Liver (tissue), 9 donors: ENCODE measurements around the gene ZNF865. TPM values are rescaled to one million over a fixed set of nuclear protein-coding genes. Genes with fewer than 3 reads are reported as not detected.

Experiments
- DNase-seq: peaks from one replicate; pipeline ENCODE4 v3.0.0-alpha.2; 2017; ENCODE audit warnings: low spot score
- H3K27ac ChIP-seq, 2 donors: one replicate each; pipeline ENCODE4 v1.7.0; 2013; ENCODE audit warnings: inconsistent platforms in 2 of 2, low read length in 2 of 2, control low read depth in 1 of 2, low read depth in 1 of 2, mild to moderate bottlenecking in 1 of 2
- H3K27me3 ChIP-seq, 4 donors: one replicate each; pipeline versions ENCODE4 v1.6.1 to v1.7.0; 2013; ENCODE audit warnings: low read length in 3 of 4, inconsistent platforms in 1 of 4, mild to moderate bottlenecking in 1 of 4, moderate library complexity in 1 of 4; ENCODE audit not compliant: control insufficient read depth in 4 of 4, insufficient read depth in 4 of 4
- H3K36me3 ChIP-seq, 4 donors: one replicate each; pipeline versions ENCODE4 v1.6.1 to v1.7.0; 2013; ENCODE audit warnings: low read length in 3 of 4, mild to moderate bottlenecking in 3 of 4, low read depth in 1 of 4, moderate library complexity in 1 of 4; ENCODE audit not compliant: control insufficient read depth in 4 of 4, insufficient read depth in 3 of 4
- H3K4me1 ChIP-seq, 4 donors: one replicate each; pipeline versions ENCODE4 v1.6.1 to v1.7.0; 2013; ENCODE audit warnings: low read length in 3 of 4, mild to moderate bottlenecking in 3 of 4, moderate library complexity in 1 of 4; ENCODE audit not compliant: control insufficient read depth in 4 of 4, insufficient read depth in 4 of 4
- H3K4me3 ChIP-seq, 3 donors: one replicate each; pipeline versions ENCODE4 v1.6.1 to v1.7.0; 2013; ENCODE audit warnings: low read length in 3 of 3, control low read depth in 1 of 3, low read depth in 1 of 3, mild to moderate bottlenecking in 1 of 3
- H3K9ac ChIP-seq, 2 donors: one replicate each; pipeline ENCODE4 v1.7.0; 2013; ENCODE audit warnings: low read length in 2 of 2, mild to moderate bottlenecking in 2 of 2, moderate library complexity in 2 of 2, control low read depth in 1 of 2, low read depth in 1 of 2
- H3K9me3 ChIP-seq, 4 donors: one replicate each; pipeline versions ENCODE4 v1.6.1 to v1.7.0; 2013; ENCODE audit warnings: low read length in 3 of 4; ENCODE audit not compliant: control insufficient read depth in 4 of 4
- FOXA1 ChIP-seq: IDR thresholded peaks from 2 replicates; pipeline ENCODE4 v1.6.1; 2016; ENCODE audit warnings: antibody characterized with exemption
- FOXA2 ChIP-seq: IDR thresholded peaks from 2 replicates; pipeline ENCODE4 v1.6.1; 2016; ENCODE audit warnings: antibody characterized with exemption
- GABPA ChIP-seq, 2 donors: IDR thresholded peaks in 1 of 2; conservative IDR thresholded peaks in 1 of 2; 2 replicates each; pipeline ENCODE4 v1.6.1; 2016; ENCODE audit warnings: antibody characterized with exemption in 2 of 2, mild to moderate bottlenecking in 1 of 2, moderate library complexity in 1 of 2
- JUND ChIP-seq, 2 donors: IDR thresholded peaks; 2 replicates each; pipeline ENCODE4 v1.6.1; 2016; ENCODE audit warnings: antibody characterized with exemption in 2 of 2
- NR2F2 ChIP-seq: IDR thresholded peaks from 2 replicates; pipeline ENCODE4 v1.6.1; 2016; ENCODE audit warnings: antibody characterized with exemption
- RAD21 ChIP-seq, 2 donors: IDR thresholded peaks; 2 replicates each; pipeline ENCODE4 v1.6.1; 2016; ENCODE audit warnings: antibody characterized with exemption in 2 of 2, mild to moderate bottlenecking in 2 of 2
- RXRA ChIP-seq, 2 donors: IDR thresholded peaks; 2 replicates each; pipeline ENCODE4 v1.6.1; 2017 to 2018; ENCODE audit warnings: antibody characterized with exemption in 2 of 2, mild to moderate bottlenecking in 1 of 2
- SP1 ChIP-seq: IDR thresholded peaks from 2 replicates; pipeline ENCODE4 v1.6.1; 2018; ENCODE audit warnings: antibody characterized with exemption, mild to moderate bottlenecking
- TAF1 ChIP-seq: conservative IDR thresholded peaks from 2 replicates; pipeline ENCODE4 v1.6.1; 2016; ENCODE audit warnings: antibody characterized with exemption, mild to moderate bottlenecking
- WGBS: extraction: QIAGEN DNeasy Blood & Tissue Kit; methylation state at CpG from one replicate; pipeline ENCODE4 v1.1.7; 2013; 5-methylcytosine and 5-hydroxymethylcytosine counted together
- polyA plus RNA-seq, 2 donors: library from polyadenylated mRNA; stranded (reverse) in 1 of 2; unstranded in 1 of 2; fragments of 200-250 nt in 1 of 2; fragments of >200 nt in 1 of 2; fragmentation: Nextera tagmentation in 1 of 2; extraction: Ambion mirVana in 1 of 2; gene quantifications; one replicate each; pipeline versions ENCODE4 v1.2.1 to v1.2.3, GENCODE V29; 2013 to 2015
- total RNA-seq, 2 donors: library from RNA; depleted of rRNA; stranded (reverse); fragments of >200 nt; gene quantifications; one replicate each; pipeline ENCODE4 v1.2.3, GENCODE V29; 2014
- TF ChIP-seq, protein P1 (sequence below): IDR thresholded peaks from 2 replicates; pipeline ENCODE4 v1.6.1; 2016; ENCODE audit warnings: antibody characterized with exemption
- TF ChIP-seq, protein P2 (sequence below): IDR thresholded peaks from 2 replicates; pipeline ENCODE4 v1.6.1; 2016; ENCODE audit warnings: antibody characterized with exemption
- TF ChIP-seq, protein P3 (sequence below): IDR thresholded peaks from 2 replicates; pipeline ENCODE4 v1.6.1; 2016; ENCODE audit warnings: antibody characterized with exemption, mild to moderate bottlenecking
- donor health status: healthy.
- donor health status: healthy.
- donor health status: healthy.
- donor health status: healthy.
- donor health status: healthy.

The ZNF865 gene
- total and polyA plus RNA-seq, 4 donors: 0.38 to 3.1 (median 1.6) TPM

DNA sequence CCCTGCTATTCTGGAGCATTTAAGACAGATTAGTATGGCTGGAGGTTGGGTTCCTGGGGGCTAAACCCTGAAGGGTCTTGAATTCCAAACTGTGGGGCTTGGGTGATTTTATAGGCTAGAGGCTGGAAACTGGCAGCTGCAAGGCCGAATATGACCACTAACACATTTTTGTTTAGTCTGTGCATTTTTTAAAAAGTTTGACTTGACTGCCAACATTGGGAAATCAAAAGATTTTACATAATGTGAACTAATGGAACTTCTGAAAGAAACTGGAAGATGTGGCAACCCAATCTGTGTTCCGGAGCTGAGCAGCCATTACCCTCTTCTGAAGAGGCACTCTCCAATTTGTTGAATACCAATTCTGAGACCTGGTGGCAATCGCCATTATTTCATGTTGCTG, 13.8 kb downstream of the ZNF865 start:
- Histone ChIP-seq H3K4me1 (peaks cover 0 to 5% (median 1%) of the 10 kb centered on the region in 4 donors), H3K9ac (no peak overlapping the region), H3K36me3 (peaks cover 0 to 20% (median 15%) of the 10 kb centered on the region in 4 donors), H3K27ac (no peak overlapping the region), H3K4me3 (no peak overlapping the region), H3K9me3 (no peaks in the 10 kb centered on the region), H3K27me3 (no peaks in the 10 kb centered on the region)
- no peak for DNase-seq
- WGBS: 72% methylated on average over 3 of the region's 3 CpGs
- no peak for TF ChIP-seq JUND (IDR thresholded peaks at IDR 0.05)
- TF ChIP-seq, protein P1, sequence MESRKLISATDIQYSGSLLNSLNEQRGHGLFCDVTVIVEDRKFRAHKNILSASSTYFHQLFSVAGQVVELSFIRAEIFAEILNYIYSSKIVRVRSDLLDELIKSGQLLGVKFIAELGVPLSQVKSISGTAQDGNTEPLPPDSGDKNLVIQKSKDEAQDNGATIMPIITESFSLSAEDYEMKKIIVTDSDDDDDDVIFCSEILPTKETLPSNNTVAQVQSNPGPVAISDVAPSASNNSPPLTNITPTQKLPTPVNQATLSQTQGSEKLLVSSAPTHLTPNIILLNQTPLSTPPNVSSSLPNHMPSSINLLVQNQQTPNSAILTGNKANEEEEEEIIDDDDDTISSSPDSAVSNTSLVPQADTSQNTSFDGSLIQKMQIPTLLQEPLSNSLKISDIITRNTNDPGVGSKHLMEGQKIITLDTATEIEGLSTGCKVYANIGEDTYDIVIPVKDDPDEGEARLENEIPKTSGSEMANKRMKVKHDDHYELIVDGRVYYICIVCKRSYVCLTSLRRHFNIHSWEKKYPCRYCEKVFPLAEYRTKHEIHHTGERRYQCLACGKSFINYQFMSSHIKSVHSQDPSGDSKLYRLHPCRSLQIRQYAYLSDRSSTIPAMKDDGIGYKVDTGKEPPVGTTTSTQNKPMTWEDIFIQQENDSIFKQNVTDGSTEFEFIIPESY: no peak
- TF ChIP-seq FOXA1: no peak
- TF ChIP-seq RAD21 (IDR thresholded peaks at IDR 0.05): no peak
- TF ChIP-seq, protein P2, sequence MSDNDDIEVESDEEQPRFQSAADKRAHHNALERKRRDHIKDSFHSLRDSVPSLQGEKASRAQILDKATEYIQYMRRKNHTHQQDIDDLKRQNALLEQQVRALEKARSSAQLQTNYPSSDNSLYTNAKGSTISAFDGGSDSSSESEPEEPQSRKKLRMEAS: no peak
- TF ChIP-seq, protein P3, sequence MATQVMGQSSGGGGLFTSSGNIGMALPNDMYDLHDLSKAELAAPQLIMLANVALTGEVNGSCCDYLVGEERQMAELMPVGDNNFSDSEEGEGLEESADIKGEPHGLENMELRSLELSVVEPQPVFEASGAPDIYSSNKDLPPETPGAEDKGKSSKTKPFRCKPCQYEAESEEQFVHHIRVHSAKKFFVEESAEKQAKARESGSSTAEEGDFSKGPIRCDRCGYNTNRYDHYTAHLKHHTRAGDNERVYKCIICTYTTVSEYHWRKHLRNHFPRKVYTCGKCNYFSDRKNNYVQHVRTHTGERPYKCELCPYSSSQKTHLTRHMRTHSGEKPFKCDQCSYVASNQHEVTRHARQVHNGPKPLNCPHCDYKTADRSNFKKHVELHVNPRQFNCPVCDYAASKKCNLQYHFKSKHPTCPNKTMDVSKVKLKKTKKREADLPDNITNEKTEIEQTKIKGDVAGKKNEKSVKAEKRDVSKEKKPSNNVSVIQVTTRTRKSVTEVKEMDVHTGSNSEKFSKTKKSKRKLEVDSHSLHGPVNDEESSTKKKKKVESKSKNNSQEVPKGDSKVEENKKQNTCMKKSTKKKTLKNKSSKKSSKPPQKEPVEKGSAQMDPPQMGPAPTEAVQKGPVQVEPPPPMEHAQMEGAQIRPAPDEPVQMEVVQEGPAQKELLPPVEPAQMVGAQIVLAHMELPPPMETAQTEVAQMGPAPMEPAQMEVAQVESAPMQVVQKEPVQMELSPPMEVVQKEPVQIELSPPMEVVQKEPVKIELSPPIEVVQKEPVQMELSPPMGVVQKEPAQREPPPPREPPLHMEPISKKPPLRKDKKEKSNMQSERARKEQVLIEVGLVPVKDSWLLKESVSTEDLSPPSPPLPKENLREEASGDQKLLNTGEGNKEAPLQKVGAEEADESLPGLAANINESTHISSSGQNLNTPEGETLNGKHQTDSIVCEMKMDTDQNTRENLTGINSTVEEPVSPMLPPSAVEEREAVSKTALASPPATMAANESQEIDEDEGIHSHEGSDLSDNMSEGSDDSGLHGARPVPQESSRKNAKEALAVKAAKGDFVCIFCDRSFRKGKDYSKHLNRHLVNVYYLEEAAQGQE: no peak
- no peak for TF ChIP-seq FOXA2
- no peak for TF ChIP-seq GABPA (IDR thresholded peaks at IDR 0.05 in 1 of 2, conservative IDR thresholded peaks at IDR 0.05 in 1 of 2)
- TF ChIP-seq TAF1: no peak

DNA sequence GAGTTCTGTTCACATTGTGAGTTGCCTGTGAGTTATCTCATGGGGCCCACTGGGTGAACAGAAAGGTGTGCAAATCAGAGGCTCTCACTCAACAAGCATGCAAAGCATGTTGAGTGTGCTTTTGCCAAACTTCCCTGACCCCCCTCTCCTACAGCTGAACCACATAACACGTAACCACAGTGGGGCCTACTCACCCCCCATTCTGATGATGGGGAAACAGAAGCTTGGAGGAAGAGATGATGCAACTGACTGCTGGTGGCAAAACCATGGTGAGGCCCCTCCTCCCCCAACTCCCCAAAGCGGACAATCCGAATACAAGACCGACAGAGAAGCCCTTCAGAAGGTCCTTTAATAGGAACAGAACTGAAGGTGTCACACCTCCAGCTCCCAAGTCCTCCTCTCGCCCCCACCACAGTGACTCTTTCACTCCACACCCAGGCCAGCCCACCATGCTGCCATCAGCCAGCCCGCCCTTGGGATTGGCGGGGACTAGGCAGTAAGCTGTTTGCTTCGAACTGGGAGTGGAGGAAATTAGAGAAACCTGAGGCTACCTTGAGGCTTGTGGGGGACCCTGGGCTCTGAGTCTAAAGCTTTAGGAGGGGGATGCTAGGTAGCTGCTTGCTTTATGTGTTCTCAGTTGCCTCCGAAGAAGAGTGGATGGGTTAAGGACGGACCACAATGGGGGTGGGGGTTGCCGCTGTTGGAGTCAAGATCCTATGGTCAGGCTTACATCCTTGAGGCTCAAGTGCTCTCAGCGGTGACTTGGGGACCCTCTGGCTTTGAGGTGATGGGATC, 15.2 kb downstream of the ZNF865 start:
- 92% methylated on average over 12 of the region's 12 CpGs for WGBS
- no peak for DNase-seq
- no peak overlapping the region for H3K4me3 ChIP-seq
- TF ChIP-seq RAD21 (IDR thresholded peaks at IDR 0.05) (no peak), JUND (IDR thresholded peaks at IDR 0.05) (no peak), NR2F2 (no peak), TAF1 (no peak), SP1 (no peak), RXRA (IDR thresholded peaks at IDR 0.05) (no peak), FOXA1 (no peak), GABPA (IDR thresholded peaks at IDR 0.05 in 1 of 2, conservative IDR thresholded peaks at IDR 0.05 in 1 of 2) (no peak)
- TF ChIP-seq, protein P3: no peak
- TF ChIP-seq, protein P2: no peak
- no peak overlapping the region for H3K27ac ChIP-seq
- H3K36me3 ChIP-seq: peaks cover 0 to 14% (median 11%) of the 10 kb centered on the region in 4 donors
- H3K27me3 ChIP-seq: no peaks in the 10 kb centered on the region
- H3K9ac ChIP-seq: no peak overlapping the region
- H3K9me3 ChIP-seq: no peaks in the 10 kb centered on the region
- peaks cover 0 to 12% (median 7%) of the 10 kb centered on the region in 4 donors for H3K4me1 ChIP-seq
